HUDEP-2 (cell line): ENCODE measurements around the gene ITGA8.
"Not testable (repeated sequence)": the region's sequence is repeated elsewhere in the genome, so short reads cannot be mapped to it uniquely, and the experiment has no call there.

ENCODE experiments used
- DNase-seq, 76 experiments: peaks; one replicate each; lab custom pipeline; 2025; ENCODE audit not compliant: unreplicated experiment in 76 of 76; lab: John Stamatoyannopoulos, UW

ITGA8 gene

GRCh38 chr10:15719899-15720634 is at the start of gene ITGA8:
TSS of gene ITGA8 (minus strand) at chr10:15719922. CDS start at chr10:15719771, 151 bp downstream.
- DNase-seq: peak in 22 of 76 experiments; percentile 2 to 42 (median 12)

GRCh38 chr10:15764892-15765454 is 45.3 kb upstream of the ITGA8 start:
- no peak for DNase-seq

- no peak for DNase-seq
Measured at GRCh38 chr10:15763006-15763405, 43.3 kb upstream of the ITGA8 start.

GRCh38 chr10:15762239-15762638 is 42.5 kb upstream of the ITGA8 start:
- DNase-seq: not testable (repeated sequence)

- not testable (repeated sequence) for DNase-seq
Measured at GRCh38 chr10:15761224-15761623, 41.5 kb upstream of the ITGA8 start.

GRCh38 chr10:15760681-15761080 is 41.0 kb upstream of the ITGA8 start:
- DNase-seq: no peak

- no peak for DNase-seq
Measured at GRCh38 chr10:15759265-15759664, 39.5 kb upstream of the ITGA8 start.

- no peak for DNase-seq
Measured at GRCh38 chr10:15758618-15759017, 38.9 kb upstream of the ITGA8 start.

GRCh38 chr10:15754937-15755336 is 35.2 kb upstream of the ITGA8 start:
- DNase-seq: no peak

GRCh38 chr10:15751046-15751445 is 31.3 kb upstream of the ITGA8 start:
- DNase-seq: no peak

- no peak for DNase-seq
Measured at GRCh38 chr10:15748126-15748525, 28.4 kb upstream of the ITGA8 start.

- no peak for DNase-seq
Measured at GRCh38 chr10:15747632-15748031, 27.9 kb upstream of the ITGA8 start.

- DNase-seq: no peak
Measured at GRCh38 chr10:15745751-15746150, 26.0 kb upstream of the ITGA8 start.

- peak in 58 of 76 experiments; percentile 1 to 73 (median 31) for DNase-seq
Measured at GRCh38 chr10:15744217-15744865, 24.6 kb upstream of the ITGA8 start.

- no peak for DNase-seq
Measured at GRCh38 chr10:15743443-15743842, 23.7 kb upstream of the ITGA8 start.

- no peak for DNase-seq
Measured at GRCh38 chr10:15742836-15743235, 23.1 kb upstream of the ITGA8 start.

- DNase-seq: no peak
Measured at GRCh38 chr10:15742102-15742501, 22.4 kb upstream of the ITGA8 start.

GRCh38 chr10:15741581-15741980 is 21.9 kb upstream of the ITGA8 start:
- no peak for DNase-seq

- DNase-seq: no peak
Measured at GRCh38 chr10:15740261-15740660, 20.5 kb upstream of the ITGA8 start.

- no peak for DNase-seq
Measured at GRCh38 chr10:15739254-15739970, 19.7 kb upstream of the ITGA8 start.

GRCh38 chr10:15738270-15738925 is 18.7 kb upstream of the ITGA8 start:
- DNase-seq: no peak
